Fibroblast of skin of left biceps (primary cell): Measurements from ENCODE around the gene PDE12.
"Not testable (repeated sequence)": the region's sequence is repeated elsewhere in the genome, so short reads cannot be mapped to it uniquely, and the experiment has no call there.

Source experiments
- DNase-seq, 2 experiments: peaks; one replicate each; pipeline ENCODE4 v3.0.0-alpha.2; 2013; ENCODE audit warnings: low read depth in 2 of 2

PDE12 gene

DNA sequence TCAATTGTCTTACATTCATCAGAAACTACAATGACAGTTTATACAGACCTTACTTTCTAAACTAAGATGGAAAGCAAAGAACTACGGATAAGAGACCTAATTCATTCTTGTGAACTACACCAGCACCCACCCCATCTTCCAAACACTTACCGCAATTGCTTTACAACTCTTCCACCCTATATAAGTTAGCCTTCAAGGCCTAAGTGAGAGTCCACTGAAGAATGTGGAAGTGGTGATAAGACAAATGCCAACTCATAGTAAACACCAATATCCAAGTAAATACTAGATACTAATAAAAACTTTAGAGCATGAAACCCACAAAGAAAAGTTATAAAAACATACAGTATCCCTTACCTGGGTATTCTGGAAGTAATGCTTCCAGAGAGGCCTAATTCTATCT lies 27.5 kb downstream of the PDE12 start:
- DNase-seq = no peak

DNA sequence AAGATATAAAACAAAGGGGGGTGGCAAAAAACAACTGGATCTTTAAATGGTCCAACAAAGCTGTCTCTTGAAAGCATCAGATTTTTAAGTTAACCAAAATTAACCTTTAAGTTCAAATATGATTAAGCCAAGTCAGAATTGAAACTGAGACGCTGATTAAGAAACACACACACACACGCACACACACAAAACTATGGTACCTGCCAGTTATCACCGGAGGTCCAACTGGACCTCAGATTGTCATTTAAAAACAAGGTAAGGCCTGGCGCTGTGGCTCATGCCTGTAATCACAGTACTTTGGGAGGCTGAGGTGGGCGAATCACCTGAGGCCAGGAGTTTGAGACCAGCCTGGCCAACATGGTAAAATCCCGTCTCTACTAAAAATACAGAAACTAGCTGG lies 30.7 kb downstream of the PDE12 start:
- no peak for DNase-seq

DNA sequence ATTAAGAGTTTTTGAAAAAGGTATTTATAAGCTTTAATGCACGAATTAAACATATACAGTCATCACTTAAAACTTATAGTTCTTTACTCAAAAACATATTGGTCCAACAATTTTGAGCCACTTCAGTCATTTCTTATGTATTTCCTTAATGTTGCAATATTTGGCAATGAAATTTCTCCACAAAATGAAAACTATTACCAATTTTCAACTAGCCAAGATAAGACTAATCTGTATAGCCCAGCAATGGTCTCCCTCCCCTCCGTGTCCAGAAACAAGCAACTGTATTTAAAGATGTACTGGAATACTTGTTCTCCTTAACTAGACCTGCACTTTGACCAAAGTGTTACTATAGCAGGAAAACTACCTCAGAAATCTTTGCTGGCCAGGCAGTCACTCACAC lies 31.8 kb downstream of the PDE12 start:
- no peak for DNase-seq

DNA sequence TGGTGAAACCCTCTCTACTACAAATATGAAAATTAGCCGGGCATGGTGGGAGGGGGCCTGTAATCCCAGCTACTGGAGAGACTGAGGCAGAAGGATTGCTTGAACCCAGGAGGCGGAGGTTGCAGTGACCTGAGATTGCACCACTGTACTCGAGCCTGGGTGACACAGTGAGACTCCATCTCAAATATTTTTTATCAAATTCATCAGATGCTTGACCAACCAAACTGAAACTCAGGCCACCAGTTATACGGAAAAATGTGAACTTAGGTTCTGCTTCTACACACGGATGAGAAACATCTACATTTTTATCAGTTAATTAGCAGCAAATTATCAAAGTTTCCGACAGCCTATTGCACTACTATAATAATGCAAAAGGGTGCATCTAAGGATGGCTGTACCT lies 36.2 kb downstream of the PDE12 start:
- no peak for DNase-seq

DNA sequence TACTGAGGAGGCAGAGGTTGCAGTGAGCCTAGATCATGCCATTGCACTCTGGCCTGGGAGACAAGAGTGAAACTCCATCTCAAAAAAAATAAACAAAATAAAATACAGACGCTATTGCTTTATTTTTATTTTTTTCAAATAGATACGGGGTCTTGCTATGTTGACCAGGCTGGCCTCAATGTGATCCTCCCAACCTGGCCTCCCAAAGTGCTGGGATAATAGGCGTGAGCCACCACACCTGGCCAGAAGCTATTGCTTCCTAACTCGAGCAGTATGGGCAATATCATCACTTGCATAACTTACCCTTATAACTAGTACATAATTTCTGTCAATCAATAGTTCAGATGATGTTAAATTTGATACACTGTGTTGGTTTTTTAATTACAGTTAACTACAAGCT lies 38.1 kb downstream of the PDE12 start:
- DNase-seq = no peak

DNA sequence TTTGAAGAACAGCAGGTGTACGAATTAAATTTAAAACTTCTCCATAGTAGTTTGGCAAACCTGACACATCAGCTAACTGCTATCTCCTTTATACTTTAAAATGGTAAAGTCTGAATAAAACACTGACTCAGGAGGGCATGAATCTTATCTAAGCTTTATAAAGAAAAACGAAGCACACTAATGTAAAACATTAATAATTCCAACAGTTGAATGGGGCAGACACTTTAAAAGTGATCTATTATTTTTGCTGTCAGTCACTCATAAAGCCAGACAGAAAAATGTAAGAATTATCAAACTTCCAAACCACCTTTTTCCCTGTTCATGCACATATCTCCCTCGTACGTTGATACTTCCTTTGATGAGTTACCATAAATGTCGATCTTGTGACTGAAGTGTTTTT lies 38.5 kb downstream of the PDE12 start:
- DNase-seq = no peak

DNA sequence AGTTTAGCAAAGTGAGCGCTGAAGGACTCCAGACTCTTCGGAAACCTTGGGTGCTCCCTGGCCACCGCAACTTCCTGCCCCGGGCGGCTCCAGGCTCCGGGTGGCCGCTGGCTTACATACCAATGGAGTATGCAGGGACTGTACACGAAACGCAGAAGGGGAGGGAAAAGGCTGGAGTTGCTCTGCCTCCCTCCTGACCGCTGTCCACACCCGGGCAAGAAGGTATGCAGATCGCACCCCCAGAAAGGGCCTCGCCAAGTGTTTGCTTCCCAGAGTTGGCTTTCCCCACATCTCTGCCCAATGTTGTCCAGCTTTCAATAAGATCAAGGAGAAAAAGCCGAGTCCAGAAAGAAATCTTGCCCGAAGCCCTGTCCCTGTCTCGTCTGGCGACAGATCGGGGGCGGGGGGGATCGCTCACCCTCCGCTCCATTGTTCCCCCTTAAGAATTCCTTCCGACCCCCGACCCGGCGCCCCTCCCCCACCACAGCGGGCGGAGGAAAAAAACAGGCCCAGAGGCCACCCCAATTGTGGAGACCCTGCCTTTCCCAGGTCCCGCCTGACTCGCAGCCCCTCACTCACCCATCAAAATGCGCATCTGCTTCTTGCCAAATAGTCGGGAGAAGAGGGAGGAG lies 40.5 kb downstream of the PDE12 start:
- peak; percentile 70 for DNase-seq

DNA sequence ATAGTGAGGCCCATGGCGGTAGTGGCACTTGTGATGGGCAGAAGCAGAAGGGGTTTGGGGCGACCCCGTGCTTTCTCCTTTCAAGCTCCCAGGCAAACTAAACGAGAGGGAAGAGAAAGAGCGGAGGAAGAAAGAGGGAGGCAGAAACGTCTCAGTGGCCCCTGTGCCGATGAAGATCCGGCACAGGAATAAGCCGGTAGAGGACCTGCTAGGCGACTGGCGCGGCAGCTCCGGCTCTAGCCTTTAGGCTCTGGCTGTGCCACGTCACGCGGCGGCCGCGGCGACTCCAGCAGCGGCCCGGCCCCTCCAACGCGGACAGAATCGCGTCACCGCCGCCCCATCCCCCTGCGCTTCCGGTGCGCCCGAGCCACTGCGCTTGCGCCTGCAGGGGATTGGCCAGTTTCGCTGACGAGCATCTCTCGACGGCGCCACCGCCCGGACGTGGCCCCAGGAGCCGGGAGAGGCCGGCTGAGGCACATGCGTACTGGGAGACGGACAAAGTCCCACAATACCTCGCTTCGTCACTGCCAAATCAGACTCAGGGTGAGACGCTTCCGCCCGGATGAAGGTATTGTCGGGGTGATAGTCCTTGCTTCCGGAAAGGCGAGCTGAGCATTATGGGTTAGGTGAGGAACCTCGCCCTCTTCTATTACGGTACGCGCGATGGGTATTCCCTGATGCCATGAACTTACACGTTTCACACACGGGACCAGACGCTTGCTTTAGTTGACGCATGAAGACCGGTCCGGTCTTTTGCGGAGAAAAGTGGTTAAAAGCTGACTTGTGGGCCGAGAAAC lies 41.3 kb downstream of the PDE12 start, which contains the start of gene ARF4:
Gene ARF4, minus strand, starts transcription at position 218 of the 797 bp plus-strand sequence. Its CDS starts 204 bp downstream, at position 14.
- peak; percentile 98 to 99 for DNase-seq

DNA sequence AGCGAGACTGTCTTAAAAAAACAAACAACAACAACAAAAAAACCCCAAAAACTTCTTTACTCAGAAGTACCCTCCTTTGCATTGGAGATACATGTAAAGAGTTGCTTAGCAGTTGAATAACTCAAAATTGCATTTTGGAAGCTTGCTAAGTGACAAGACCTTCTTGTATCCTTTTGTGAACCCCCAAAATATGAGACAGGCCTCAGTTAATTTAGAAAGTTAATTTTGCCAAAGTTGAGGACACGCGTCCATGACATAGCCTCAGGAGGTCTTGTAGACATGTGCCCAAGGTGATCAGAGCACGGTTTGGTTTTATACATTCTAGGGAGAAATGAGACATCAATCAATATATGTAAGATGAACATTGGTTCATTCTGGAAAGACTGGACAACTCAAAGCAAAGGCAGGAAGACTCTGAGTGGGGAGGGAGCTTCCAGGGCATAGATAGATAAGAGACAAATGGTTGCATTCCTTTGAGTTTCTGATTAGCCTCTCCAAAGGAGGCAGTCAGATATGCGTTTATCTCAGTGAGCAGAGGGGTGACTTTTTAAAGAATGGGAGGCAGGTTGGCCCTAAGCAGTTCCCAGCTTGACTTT lies 42.8 kb downstream of the PDE12 start:
- no peak for DNase-seq

DNA sequence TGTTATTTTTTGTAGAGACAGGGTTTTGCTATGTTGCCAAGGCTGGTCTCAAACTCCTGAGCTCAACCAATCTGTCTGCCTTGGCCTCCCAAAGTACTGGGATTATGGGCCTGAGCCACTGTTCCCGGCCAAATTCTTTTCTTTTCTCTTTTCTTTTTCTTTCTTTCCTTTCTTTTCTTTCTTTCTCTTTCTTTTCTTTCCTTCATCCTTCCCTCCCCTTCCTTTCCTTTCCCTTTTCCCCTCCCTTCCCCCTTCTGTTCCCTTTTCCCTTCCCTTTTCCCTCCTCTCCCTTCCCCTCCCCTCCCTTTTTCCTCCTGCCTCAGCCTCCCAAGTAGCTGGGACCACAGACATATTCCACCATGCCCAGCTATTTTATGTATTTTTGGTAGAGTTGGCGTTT lies 44.1 kb downstream of the PDE12 start:
- DNase-seq = no peak

DNA sequence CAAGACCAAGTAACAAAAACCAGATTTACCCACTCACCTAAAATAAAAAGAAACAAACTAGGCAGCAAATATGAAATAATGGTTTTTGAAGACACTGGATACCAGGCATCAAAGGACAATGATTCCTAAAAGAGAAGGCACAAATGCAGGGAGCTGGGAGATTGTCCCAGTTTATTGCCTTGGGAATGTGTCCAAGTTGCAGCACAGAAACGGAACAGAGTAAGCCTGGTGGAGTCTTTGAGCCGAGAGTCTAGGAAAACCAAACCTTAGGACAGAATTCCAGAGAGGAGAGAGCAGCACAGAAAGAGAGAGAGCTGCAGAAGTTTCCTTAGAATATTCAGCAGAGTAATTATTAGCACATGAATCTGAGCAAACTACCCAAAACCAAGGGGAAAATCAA lies 48.9 kb downstream of the PDE12 start:
- no peak for DNase-seq

DNA sequence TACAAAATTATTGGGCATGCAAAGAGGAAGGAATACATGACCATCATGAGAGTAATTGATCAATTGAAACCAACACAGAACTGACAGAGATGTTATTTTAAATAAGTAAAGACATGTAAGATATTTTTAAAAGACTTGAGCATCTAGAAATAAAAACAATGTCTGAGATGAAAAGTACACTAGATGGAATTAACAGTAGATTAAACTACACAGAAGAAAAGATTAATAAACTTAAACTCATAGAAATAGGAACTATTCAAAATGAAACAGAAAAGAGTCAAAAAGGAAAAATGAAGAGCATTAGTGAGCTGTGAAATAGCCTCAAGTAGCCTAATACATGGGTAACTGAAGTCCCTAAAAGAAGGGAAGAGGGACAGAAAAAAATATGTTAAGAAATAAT lies 49.6 kb downstream of the PDE12 start:
- no peak for DNase-seq

DNA sequence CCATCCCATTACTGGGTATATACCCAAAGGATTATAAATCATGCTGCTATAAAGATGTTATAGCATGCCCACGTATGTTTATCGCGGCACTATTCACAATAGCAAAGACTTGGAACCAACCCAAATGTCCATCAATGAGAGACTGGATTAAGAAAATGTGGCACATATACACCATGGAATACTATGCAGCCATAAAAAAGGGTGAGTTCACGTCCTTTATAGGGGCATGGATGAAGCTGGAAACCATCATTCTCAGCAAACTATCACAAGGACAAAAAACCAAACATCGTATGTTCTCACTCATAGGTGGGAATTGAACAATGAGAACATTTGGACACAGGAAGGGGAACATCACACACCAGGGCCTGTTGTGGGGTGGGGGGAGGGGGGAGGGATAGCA lies 55.8 kb downstream of the PDE12 start:
- not testable (repeated sequence) for DNase-seq

DNA sequence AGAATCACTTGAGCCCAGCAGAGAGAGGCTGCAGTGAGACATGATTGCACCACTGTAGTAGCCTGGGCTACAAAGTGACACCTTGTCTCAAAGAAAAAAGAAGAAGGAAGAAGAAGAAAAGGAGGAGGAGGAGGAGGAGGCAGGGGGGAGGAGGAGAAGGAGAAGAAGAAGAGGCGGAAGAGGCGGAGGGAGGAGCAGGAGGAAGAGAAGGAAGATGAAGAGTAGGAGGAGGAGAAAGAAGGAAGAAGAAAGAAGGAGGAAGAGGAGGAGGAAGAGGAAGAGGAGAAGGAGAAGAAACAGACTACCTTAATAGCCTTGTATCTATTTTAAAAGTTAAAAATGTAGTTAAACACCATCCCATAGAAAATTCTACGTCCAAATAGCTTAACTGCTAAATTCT lies 60.2 kb downstream of the PDE12 start:
- no peak for DNase-seq
